ENCODE data around the gene CPT1B.
"Not testable (repeated sequence)": the region's sequence is repeated elsewhere in the genome, so short reads cannot be mapped to it uniquely, and the experiment has no call there.

CPT1B gene

GRCh38 chr22:50577987-50578775, at the start of gene CPT1B:
Gene CPT1B (minus strand): TSS chr22:50578427. CDS start chr22:50577915, 512 bp downstream.
- no peak for DNase-seq
- in situ Hi-C loops (cut with MboI; ENCODE audit: low pct_unique_long_range_greater_than_20kb, low sequenced_read_pairs): no loop called here

DNA sequence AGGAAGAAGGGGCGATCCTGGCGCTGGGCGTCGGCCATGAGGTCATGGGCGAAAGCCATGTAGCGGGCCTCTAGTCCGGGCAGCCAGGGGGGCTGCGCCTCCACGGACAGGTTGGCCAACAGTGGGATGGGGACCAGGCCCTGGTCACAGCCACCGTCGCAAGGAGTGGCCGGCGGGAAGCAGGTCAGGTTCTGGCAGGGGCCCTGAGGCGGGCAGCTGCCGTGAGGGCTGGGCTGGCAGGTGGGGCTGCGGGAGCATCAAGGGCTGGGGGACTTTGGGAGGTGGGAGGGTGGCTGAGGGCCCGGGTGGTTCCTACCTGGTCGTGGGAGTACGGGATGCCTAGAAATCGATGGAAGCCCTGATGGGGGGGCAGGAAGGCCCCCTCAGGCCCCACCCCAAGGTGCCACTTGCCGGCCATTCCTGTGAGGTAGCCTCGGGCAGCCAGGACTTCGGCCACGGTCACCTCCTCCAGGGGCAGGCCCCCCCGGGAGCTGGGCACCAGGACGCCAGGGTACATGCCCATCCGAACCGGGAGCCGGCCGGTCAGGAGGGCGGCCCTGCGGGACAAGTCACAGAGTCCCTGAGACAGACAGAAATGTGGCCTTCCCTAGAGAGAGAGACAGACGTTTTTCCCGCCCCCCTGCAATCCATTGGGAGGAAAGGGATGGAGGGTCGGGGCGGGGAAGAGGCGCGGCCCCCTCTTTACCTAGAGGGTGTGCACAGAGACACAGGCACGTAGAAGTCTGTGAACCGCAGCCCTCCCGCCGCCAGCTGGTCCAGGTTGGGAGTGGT, 48.8 kb upstream of the CPT1B start:
- in situ Hi-C loops (cut with MboI; ENCODE audit: low pct_unique_long_range_greater_than_20kb, low sequenced_read_pairs): no loop called here
- no peak for DNase-seq

DNA sequence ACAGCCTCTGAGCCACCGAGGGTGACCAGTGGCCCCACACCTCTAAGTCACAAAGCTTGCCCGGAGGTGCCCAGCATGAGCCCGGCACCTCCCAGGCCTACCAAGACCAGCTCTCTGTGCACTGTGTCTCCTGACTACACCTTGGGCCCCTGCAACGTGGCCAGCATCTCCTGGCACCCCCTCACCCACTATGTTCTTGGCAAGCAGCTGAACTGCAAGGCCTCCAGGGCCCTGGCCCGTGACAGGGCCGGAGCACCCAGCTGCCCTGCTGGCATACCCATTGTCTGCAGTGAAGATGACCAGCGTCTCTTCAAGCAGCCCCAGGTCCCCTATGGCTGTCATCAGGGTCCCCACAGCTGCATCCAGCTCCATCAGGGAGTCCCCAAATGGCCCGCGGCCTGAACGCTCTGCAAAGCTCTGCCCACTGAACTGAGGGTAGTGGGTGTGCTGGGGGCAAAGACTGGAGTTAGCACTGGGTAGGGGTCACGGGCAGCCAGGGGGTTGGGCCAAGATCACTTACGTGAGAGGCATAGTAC, 48.2 kb upstream of the CPT1B start:
- DNase-seq: no peak
- in situ Hi-C loops (cut with MboI; ENCODE audit: low pct_unique_long_range_greater_than_20kb, low sequenced_read_pairs): no loop called here

GRCh38 chr22:50625568-50626313, 47.5 kb upstream of the CPT1B start:
- in situ Hi-C loops (cut with MboI; ENCODE audit: low pct_unique_long_range_greater_than_20kb, low sequenced_read_pairs): no loop called here
- DNase-seq: no peak

- in situ Hi-C loops (cut with MboI; ENCODE audit: low pct_unique_long_range_greater_than_20kb, low sequenced_read_pairs): no loop called here
- DNase-seq: no peak
Observed at GRCh38 chr22:50625131-50625567, 46.9 kb upstream of the CPT1B start.

- in situ Hi-C loops (cut with MboI; ENCODE audit: low pct_unique_long_range_greater_than_20kb, low sequenced_read_pairs): no loop called here
- DNase-seq: no peak
Observed at GRCh38 chr22:50624347-50625130, 46.3 kb upstream of the CPT1B start.

- in situ Hi-C loops (cut with MboI; ENCODE audit: low pct_unique_long_range_greater_than_20kb, low sequenced_read_pairs): no loop called here
- DNase-seq: no peak
Observed at GRCh38 chr22:50622723-50623327, 44.6 kb upstream of the CPT1B start.

DNA sequence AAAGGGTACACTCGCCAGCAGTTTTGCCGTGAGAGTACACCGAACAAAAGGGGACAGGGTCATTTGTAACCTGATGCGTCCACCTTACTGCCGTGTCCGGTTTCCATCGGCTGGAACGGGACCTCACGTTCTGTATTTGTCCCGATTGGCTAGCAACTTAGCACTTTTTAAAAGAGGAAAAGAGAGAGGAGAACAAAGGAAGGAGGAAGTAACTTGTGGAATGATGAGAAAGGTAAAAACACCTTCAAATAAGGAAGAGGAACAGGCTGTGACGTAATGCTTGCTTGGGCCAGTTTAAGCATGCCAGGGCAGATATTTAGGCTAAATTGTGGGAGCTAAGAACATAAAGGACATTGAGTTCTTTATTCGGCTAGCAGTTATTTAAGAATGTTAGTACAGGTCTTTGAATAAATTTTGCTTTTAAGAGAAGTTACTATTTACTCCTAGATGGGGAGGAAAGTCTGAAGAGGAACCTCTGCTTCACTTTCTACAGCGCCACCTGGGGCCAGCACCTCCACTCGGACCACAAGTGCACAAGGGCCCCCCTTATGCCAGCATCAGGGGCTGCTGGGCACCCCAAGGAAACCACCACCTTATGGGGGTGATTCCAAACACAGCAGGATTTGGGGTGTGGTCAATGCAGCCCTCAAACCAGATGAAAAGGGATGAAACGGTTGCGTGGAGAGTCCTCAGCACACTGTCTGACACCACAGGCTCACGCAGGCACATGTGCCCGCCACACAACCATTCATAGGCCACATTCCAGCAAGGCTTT, 43.9 kb upstream of the CPT1B start:
- peak; percentile 63 for DNase-seq

GRCh38 chr22:50621356-50621880, 43.2 kb upstream of the CPT1B start:
- peak; percentile 79 for DNase-seq
- in situ Hi-C loops (cut with MboI; ENCODE audit: low pct_unique_long_range_greater_than_20kb, low sequenced_read_pairs): no loop called here

More for the DNA sequence above, 43.9 kb upstream of the CPT1B start:
- in situ Hi-C loops (cut with MboI; ENCODE audit: low pct_unique_long_range_greater_than_20kb, low sequenced_read_pairs): no loop called here

DNA sequence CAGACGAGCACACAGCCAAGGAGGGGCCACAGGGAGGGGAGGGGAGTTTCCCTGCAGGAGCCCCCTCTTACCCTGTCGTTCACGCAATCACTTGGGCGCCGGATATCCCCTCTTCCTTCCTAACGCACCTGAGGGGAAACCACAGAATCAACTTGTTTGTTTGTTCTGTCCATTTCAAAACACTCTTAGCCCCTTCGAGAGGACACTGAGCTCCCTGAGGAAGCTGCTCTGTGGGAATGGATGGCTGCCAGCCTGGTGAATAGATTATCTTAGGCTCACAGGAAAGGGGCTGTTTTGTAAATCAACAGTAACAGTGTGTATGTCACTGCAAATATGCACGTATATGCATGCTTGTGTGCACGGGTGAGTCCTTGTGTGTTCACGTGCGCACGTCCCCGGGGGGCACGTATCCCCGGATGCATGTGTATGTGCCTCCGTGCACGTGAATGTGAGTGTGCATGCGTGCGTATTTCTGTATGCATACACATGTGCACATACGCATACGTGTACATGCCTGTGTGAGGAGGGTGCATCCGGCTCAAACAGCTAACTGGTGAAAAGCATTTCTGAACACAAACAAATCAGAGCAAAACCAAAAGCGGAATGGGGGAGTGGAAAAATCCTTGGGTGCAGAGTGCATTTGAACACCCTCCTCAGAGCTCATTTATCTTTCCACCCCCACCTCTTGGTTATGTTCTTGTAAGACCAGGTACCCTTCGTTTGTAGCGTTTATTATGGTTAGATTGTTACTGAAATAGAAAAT, 42.5 kb upstream of the CPT1B start:
- peak; percentile 92 for DNase-seq
- in situ Hi-C loops (cut with MboI; ENCODE audit: low pct_unique_long_range_greater_than_20kb, low sequenced_read_pairs): no loop called here

GRCh38 chr22:50614296-50614695, 36.1 kb upstream of the CPT1B start:
- in situ Hi-C loops (cut with MboI; ENCODE audit: low pct_unique_long_range_greater_than_20kb, low sequenced_read_pairs); DNase-seq: not testable (repeated sequence)

DNA sequence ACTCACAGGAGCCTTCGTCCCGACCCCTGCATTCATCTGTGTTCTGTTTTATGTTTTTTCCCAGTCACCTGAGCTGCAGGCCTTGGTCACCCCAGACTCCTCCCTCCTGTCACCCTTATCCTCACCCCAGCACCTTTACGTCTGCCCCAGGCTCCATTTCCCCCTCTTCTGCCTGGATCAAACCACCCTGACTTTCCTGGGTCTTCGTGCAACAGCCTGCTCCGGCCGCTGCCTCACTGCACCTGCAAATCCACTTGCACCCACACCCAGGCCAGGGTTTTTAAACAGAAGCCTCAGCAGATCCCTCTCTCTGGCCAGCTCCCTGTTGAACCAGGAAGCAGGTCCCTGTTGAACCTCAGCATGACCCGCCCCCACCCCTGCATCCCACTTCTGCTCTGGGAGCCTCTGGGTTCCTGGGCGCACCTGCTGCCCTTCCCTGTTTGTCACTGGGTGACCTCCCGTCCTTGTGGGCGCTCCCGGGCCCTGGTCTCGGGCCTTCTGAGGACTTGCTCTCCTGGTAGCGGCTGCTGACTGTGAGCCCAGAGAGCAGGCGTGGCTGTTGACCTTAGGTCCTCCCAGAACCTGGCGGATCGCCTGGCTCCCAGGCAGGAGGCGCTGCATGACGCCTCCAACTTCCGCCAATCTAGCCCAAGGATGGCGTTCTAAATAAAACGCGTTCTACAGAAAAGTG, 35.2 kb upstream of the CPT1B start:
- no peak for DNase-seq
- in situ Hi-C loops (cut with MboI; ENCODE audit: low pct_unique_long_range_greater_than_20kb, low sequenced_read_pairs): no loop called here

DNA sequence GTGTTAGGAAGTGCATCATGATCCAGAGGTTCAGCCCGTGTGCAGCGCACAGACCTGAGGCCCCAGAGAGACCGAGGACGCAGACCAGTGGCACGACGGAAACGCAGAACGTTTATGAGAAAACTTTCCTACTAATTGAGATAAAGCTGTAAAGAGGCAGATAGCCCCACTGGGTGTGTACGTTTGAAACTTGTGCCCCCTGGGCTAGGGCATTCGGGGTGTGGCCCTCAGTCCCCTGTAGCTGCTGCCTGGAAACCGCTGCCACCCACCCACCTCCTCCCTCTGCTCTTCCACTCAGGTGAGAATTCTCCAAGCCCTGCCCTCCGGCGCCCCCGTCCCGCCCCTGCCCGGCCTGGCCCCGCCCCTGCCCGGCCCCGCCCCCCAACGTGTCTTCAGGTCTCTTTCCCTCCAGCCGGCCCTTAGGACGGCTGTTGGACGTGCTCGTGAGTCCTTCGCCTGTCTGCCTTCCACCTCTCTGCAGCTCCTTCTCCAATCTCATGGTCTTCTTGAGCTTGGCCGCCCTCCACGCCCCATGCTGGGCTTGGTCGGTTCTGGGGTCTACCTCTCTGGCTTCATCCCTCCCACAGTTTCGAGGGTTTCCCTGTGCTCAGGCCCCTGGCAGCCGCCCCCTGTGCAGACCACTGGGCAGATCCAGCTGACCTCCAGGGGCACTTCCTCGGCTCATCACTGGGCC, 34.4 kb upstream of the CPT1B start:
- no peak for DNase-seq
- in situ Hi-C loops (cut with MboI; ENCODE audit: low pct_unique_long_range_greater_than_20kb, low sequenced_read_pairs): no loop called here

DNA sequence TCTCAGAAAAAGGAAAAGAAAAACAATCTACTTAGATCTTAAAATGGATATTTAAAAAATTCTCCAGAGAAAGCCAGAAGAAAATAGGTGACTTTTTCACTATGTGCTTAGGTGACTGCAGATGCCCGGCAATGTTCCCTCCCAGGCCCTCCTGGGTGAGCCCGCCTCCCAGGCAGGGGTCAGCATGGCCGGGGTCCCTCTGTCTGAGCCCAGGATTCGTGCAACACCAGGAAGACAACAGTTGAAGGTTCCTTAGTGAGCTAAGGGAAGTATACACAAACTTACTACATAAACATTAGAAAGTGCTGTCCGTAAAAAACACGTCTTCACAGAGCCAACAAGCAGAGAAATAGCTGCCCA, 33.9 kb upstream of the CPT1B start:
- in situ Hi-C loops (cut with MboI; ENCODE audit: low pct_unique_long_range_greater_than_20kb, low sequenced_read_pairs): no loop called here
- no peak for DNase-seq

DNA sequence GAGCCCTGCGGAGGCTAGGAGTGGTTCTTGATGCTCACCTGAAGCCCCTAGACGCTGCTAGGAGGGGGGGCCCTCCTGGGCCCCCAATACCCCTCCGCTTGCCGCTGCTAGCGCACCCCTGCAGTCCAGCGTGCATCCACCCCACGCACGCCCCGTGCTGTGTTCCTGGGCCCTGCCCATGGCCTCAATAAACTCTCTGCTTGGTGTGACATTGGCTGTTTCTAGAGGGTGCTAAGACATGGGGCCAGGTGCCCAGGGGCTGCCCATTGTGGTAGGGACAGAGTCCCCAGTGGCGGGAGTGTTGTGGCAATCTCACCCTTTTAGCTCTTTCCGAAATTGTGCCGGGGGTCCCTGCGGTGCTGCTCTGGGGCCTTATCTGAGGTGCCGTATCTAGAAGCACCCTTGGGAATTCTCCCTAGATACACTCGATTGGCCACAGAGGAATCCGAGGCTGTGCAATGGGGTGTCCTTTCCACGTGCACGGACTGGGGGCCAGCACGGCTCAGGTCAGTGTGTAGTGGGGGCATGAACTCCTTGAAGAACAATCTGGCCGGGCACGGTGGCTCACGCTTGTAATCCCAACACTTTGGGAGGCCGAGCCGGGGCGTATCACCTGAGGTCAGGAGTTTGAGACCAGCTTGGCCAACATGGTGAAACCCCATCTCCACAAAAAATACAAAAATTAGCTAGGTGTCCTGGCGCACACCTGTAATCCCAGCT, 33.3 kb upstream of the CPT1B start:
- DNase-seq: no peak
- in situ Hi-C loops (cut with MboI; ENCODE audit: low pct_unique_long_range_greater_than_20kb, low sequenced_read_pairs): no loop called here
